ENCODE results near the gene RC3H1.

Gene RC3H1

DNA sequence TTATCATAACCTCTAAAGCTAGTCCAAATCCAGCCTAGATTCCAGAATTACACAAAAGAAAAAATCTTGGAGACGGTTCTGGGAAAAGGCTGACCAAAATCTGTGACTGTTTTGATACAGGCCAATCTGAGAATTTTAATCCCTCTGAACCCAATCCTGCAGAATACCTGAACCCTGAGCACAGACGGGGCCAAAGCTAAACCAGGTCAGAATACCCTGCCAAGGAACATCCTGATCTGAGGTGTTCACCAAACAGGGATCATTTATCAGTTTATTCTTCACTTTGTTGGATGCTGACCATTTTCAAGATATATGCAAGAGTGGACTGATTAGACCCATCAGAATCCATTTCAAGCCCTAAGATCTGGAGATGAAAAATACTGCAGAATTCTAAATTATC is 3.6 kb downstream of the RC3H1 start:
- Mint-ChIP-seq H3K36me3 (ENCODE audit: insufficient read depth) (peaks cover 10% of the 10 kb centered on the region), H3K4me1 (peaks cover 67% of the 10 kb centered on the region), H3K4me3 (no peak overlapping the region), H3K27me3 (no peaks in the 10 kb centered on the region), H3K27ac (ENCODE audit: low read depth) (no peak overlapping the region), H3K9me3 (no peaks in the 10 kb centered on the region)
- no peak for ATAC-seq (replicated peaks; ENCODE audit: extremely low read depth, poor library complexity, severe bottlenecking)
- no peak for DNase-seq (ENCODE audit: low spot score in 2 of 2)

DNA sequence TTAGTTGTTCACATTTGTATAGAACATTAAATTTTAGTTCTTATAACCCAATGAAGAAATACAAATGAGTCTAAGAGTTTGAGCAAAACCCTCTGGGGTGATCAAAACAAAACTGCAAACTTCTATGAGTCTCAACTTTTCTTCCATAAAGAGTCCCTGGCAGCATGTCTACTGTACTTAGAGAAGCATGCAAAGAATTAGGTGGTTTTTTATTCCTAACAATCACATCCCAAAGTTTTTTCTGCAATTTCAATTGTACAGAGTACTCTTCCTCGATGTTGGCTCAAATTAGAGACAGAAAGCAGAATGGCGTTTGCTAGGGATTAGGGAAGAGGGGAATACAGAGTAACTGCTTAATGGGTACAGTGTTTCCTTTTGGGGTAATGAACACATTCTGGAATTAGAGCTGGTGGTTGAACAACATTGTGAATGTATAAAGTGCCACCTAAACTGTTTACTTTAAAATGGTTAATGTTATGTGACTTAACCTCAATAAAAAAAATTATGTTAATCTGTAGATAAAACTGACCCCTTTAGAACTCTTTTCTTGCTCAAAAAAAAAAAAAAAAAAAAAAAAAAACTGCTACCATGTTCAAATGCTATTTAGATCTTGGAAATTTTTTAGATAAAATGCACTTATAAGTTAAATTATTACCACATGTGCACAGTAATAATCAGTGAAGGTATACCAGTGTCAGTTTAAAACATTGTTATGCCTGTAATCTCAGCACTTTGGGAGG is 4.8 kb downstream of the RC3H1 start:
- Mint-ChIP-seq H3K4me1 (peaks cover 68% of the 10 kb centered on the region), H3K9me3 (no peaks in the 10 kb centered on the region), H3K36me3 (ENCODE audit: insufficient read depth) (peaks cover 7% of the 10 kb centered on the region), H3K4me3 (no peak overlapping the region), H3K27me3 (no peaks in the 10 kb centered on the region), H3K27ac (ENCODE audit: low read depth) (no peak overlapping the region)
- ATAC-seq (replicated peaks; ENCODE audit: extremely low read depth, poor library complexity, severe bottlenecking) (no peak), DNase-seq (ENCODE audit: low spot score in 2 of 2) (no peak)

DNA sequence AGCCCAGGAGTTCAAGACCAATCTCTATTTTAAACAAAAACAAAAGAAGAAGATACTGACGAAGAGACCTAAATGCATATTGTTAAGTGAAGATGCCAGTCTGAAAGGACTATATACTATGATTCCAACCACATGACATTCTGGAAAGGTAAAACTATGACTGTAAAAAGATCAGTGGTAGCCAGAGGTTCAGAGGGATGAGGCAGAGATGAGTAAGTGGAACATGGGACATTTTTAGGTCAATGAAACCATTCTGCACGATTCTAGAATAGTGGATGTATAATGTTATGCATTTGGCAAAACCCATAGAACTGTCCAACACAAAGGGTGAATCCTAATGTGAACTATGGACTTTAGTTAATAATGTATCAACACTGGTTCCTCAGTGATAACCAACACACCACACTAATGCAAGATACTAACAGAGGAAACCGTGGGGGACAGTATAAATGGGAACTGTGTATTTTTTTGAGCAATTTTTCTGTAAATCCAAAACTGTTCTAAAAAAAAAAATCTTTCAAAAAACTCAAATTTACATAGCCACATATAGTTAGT is 8.2 kb downstream of the RC3H1 start:
- H3K36me3 Mint-ChIP-seq (ENCODE audit: insufficient read depth) = peaks cover 3% of the 10 kb centered on the region
- DNase-seq (ENCODE audit: low spot score in 2 of 2) = no peak
- no peaks in the 10 kb centered on the region for H3K9me3 Mint-ChIP-seq
- H3K27ac Mint-ChIP-seq (ENCODE audit: low read depth) = no peak overlapping the region
- peaks cover 70% of the 10 kb centered on the region for H3K4me1 Mint-ChIP-seq
- no peak overlapping the region for H3K4me3 Mint-ChIP-seq
- no peak for ATAC-seq (replicated peaks; ENCODE audit: extremely low read depth, poor library complexity, severe bottlenecking)
- no peaks in the 10 kb centered on the region for H3K27me3 Mint-ChIP-seq

DNA sequence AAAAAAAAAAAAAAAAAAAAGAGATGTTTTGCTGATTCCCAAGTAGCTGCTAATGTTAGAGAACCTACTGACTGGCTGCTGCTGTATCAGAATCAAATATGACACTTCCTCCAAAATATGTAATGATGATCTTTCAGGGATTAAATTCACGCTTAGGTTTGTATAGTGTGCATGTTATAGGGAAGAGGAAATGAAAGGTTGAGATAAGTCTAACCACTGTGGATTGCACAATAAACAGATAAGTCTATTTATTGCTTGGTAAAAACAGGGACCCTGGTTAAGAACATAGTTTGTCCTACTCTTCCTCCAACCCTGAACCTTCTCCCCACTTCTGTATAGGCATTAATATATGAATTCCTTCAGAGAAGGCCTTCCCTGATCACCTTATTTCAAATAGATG is 13.2 kb downstream of the RC3H1 start:
- no peak overlapping the region for H3K27ac Mint-ChIP-seq (ENCODE audit: low read depth)
- H3K27me3 Mint-ChIP-seq = no peaks in the 10 kb centered on the region
- ATAC-seq (replicated peaks; ENCODE audit: extremely low read depth, poor library complexity, severe bottlenecking) (no peak), DNase-seq (ENCODE audit: low spot score in 2 of 2) (no peak)
- no peak overlapping the region for H3K4me3 Mint-ChIP-seq
- no peaks in the 10 kb centered on the region for H3K9me3 Mint-ChIP-seq
- peaks cover 67% of the 10 kb centered on the region for H3K4me1 Mint-ChIP-seq
- H3K36me3 Mint-ChIP-seq (ENCODE audit: insufficient read depth) = peaks cover 11% of the 10 kb centered on the region

DNA sequence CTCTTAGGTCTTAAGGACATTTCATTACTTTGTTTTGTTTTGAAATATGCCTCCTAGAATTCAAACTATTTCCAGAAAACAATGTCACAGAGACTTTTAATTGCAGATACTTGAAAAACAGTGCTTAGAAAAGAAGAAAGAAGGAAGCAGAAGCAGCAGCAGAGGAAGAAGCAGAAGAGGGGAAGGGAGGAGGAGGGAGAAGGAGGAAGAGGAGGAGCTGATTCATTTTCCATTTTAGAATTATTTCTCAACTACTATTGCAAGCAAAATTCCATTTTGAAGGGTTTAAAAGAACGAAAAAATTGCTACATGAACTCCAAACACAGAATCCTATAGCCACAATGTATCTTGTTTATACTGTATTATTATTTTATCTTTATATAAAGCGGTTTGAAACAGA is 13.9 kb downstream of the RC3H1 start:
- no peak overlapping the region for H3K27ac Mint-ChIP-seq (ENCODE audit: low read depth)
- no peak overlapping the region for H3K4me3 Mint-ChIP-seq
- no peaks in the 10 kb centered on the region for H3K27me3 Mint-ChIP-seq

DNA sequence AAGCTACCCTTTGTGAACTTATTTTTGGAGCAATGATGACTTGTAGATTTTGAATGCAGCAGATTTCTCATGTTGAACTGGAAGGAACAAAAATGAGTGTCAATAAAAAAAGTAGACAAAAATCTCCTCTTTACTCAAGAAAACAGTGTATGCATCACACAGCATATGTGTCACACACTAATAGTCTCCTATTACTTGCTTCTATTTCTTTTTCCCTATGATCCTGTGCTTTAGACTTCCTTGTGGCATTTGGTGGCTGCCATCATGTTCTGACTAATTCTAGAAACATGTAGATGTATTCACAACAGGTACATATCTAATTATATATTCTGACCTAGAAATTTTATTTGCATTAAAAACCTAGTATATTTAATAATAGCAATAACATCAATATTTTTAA is 14.3 kb downstream of the RC3H1 start:
- no peak for DNase-seq (ENCODE audit: low spot score in 2 of 2)

More for the DNA sequence above, 13.9 kb downstream of the RC3H1 start:
- peaks cover 63% of the 10 kb centered on the region for H3K4me1 Mint-ChIP-seq
- ATAC-seq (replicated peaks; ENCODE audit: extremely low read depth, poor library complexity, severe bottlenecking) (no peak), DNase-seq (ENCODE audit: low spot score in 2 of 2) (no peak)
- peaks cover 11% of the 10 kb centered on the region for H3K36me3 Mint-ChIP-seq (ENCODE audit: insufficient read depth)
- no peaks in the 10 kb centered on the region for H3K9me3 Mint-ChIP-seq

DNA sequence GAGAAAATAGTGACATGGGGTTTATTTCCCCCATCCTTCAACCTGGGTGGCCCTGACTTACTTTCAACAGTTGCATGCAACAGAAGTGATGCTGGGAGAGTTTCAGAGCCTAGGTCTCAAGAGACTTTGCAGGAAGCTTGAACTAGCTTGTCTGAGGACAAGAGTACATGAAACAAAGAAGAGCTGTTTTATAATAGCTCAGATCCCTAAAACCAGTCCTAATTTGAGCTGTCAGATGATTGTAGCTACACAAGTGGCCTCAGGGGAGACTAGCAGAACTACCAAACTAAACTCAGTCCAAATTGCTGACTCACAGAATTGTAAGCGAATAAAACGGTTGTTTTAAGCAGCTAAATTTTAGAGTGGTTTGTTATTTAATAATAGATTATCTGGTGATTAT is 17.1 kb downstream of the RC3H1 start:
- Mint-ChIP-seq H3K27ac (ENCODE audit: low read depth) (no peak overlapping the region), H3K27me3 (no peaks in the 10 kb centered on the region), H3K4me3 (no peak overlapping the region), H3K36me3 (ENCODE audit: insufficient read depth) (peaks cover 10% of the 10 kb centered on the region), H3K9me3 (no peaks in the 10 kb centered on the region), H3K4me1 (peaks cover 61% of the 10 kb centered on the region)
- ATAC-seq (replicated peaks; ENCODE audit: extremely low read depth, poor library complexity, severe bottlenecking) = no peak
- DNase-seq (ENCODE audit: low spot score in 2 of 2) = no peak

More for the DNA sequence above, 14.3 kb downstream of the RC3H1 start:
- Mint-ChIP-seq H3K27me3 (no peaks in the 10 kb centered on the region), H3K4me3 (no peak overlapping the region), H3K36me3 (ENCODE audit: insufficient read depth) (peaks cover 11% of the 10 kb centered on the region), H3K27ac (ENCODE audit: low read depth) (no peak overlapping the region), H3K9me3 (no peaks in the 10 kb centered on the region), H3K4me1 (peaks cover 63% of the 10 kb centered on the region)
- no peak for ATAC-seq (replicated peaks; ENCODE audit: extremely low read depth, poor library complexity, severe bottlenecking)

DNA sequence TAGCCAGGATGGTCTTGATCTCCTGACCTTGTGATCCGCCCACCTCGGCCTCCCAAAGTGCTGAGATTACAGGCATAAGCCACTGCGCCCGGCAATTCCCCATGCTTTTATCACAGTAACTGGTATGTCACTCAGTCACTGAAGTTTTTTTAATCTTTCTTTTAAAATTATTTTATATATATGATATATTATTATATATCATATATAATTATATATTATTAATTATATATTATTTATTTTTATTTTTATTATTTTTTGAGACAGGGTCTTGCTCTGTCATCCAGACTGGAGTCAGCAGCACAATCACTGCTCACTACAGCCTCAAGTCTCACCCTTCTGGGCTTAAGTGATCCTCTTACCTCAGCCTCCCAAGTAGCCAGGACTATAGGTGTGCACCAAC is 18.3 kb downstream of the RC3H1 start:
- ATAC-seq (replicated peaks; ENCODE audit: extremely low read depth, poor library complexity, severe bottlenecking) = no peak
- Mint-ChIP-seq H3K27me3 (no peaks in the 10 kb centered on the region), H3K4me1 (peaks cover 60% of the 10 kb centered on the region), H3K4me3 (no peak overlapping the region), H3K36me3 (ENCODE audit: insufficient read depth) (peaks cover 14% of the 10 kb centered on the region), H3K27ac (ENCODE audit: low read depth) (no peak overlapping the region), H3K9me3 (no peaks in the 10 kb centered on the region)
- DNase-seq (ENCODE audit: low spot score in 2 of 2) = no peak

DNA sequence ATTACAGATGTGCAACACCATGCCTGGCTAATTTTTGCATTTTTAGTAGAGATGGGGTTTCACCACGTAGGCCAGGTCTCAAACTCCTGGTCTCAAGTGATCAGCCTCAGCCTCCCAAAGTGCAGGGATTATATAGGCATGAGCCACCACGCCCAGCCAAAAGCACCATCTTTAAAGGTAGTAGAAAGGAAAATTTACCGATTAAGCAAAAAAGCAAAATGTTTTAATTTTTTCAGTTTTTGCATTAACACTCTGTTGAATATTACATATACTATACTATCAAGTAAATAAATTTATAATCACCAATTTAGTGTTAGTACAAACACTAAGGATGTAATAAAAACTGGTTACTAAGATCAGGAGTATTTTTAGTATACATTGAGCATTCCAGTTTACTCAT is 20.6 kb downstream of the RC3H1 start:
- H3K4me3 Mint-ChIP-seq = no peak overlapping the region
- no peak overlapping the region for H3K27ac Mint-ChIP-seq (ENCODE audit: low read depth)

DNA sequence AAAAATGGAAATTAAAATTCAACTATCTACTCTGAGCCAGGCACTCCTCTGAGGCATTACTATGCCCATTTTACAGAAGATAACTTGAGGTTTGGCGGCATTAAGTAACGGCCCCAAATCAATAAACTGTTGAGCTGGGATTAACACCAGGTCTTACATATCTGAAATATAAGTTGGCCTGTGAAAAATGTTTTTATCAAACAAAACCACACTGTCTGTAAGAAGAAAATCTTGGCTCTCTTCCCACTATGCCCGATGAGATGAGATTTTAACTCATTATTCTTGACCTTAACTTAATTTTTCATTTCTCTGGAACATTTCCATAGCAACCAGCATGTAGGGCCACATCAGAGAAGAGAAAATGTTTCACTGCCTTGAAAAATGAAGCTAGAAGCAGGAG is 21.8 kb downstream of the RC3H1 start:
- H3K27ac Mint-ChIP-seq (ENCODE audit: low read depth) = peak overlapping the region; percentile 86

More for the DNA sequence above, 20.6 kb downstream of the RC3H1 start:
- Mint-ChIP-seq H3K9me3 (no peaks in the 10 kb centered on the region), H3K27me3 (no peaks in the 10 kb centered on the region), H3K36me3 (ENCODE audit: insufficient read depth) (peaks cover 8% of the 10 kb centered on the region), H3K4me1 (peaks cover 59% of the 10 kb centered on the region)
- DNase-seq (ENCODE audit: low spot score in 2 of 2) (no peak), ATAC-seq (replicated peaks; ENCODE audit: extremely low read depth, poor library complexity, severe bottlenecking) (no peak)

DNA sequence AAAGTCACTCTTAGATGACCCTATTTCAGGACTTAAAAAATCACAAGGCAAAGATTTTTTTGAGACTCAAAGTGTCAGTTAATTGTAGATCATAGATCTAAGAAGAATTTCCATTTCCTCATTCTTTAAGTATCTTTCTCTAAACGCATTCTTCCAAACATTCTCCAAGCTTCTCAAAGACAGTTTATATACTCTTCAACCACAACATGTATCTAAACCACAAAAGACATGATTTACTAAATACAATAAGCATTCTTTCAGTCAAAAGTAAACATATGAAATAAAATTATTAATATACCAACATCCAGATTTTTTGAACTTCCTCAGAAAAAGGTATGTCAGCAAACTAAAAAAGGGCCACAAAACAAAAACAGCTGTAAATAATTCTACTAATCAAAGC is 24.4 kb downstream of the RC3H1 start:
- Mint-ChIP-seq H3K36me3 (ENCODE audit: insufficient read depth) (peaks cover 24% of the 10 kb centered on the region), H3K4me3 (no peak overlapping the region), H3K9me3 (no peaks in the 10 kb centered on the region), H3K4me1 (peaks cover 59% of the 10 kb centered on the region), H3K27ac (ENCODE audit: low read depth) (peak overlapping the region; percentile 2), H3K27me3 (no peaks in the 10 kb centered on the region)
- ATAC-seq (replicated peaks; ENCODE audit: extremely low read depth, poor library complexity, severe bottlenecking) (no peak), DNase-seq (ENCODE audit: low spot score in 2 of 2) (no peak)

More for the DNA sequence above, 21.8 kb downstream of the RC3H1 start:
- H3K9me3 Mint-ChIP-seq = no peaks in the 10 kb centered on the region
- peaks cover 11% of the 10 kb centered on the region for H3K36me3 Mint-ChIP-seq (ENCODE audit: insufficient read depth)
- no peak overlapping the region for H3K4me3 Mint-ChIP-seq
- no peaks in the 10 kb centered on the region for H3K27me3 Mint-ChIP-seq
- no peak for DNase-seq (ENCODE audit: low spot score in 2 of 2)
- peaks cover 61% of the 10 kb centered on the region for H3K4me1 Mint-ChIP-seq
- no peak for ATAC-seq (replicated peaks; ENCODE audit: extremely low read depth, poor library complexity, severe bottlenecking)

DNA sequence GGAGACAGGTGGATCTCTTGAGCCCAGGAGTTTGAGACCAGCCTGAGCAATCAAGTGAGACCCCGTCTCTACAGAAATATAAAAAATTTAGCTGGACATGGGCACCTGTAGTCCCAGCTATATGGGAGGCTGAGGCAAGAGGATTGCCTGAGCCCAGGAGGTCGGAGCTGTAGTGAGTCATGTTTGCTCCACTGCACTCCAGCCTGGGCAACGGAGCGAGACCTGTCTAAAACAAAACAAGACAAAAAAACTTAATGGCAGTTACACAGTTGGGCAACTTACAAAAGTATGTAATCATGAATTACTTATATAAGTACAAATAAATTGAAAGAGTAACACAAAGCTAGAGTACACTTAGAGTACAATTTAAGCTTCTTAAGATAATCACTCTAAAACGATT is 25.2 kb downstream of the RC3H1 start:
- peaks cover 30% of the 10 kb centered on the region for H3K36me3 Mint-ChIP-seq (ENCODE audit: insufficient read depth)
- H3K27me3 Mint-ChIP-seq = no peaks in the 10 kb centered on the region
- H3K4me3 Mint-ChIP-seq = no peak overlapping the region
- H3K9me3 Mint-ChIP-seq = no peaks in the 10 kb centered on the region
- ATAC-seq (replicated peaks; ENCODE audit: extremely low read depth, poor library complexity, severe bottlenecking) (no peak), DNase-seq (ENCODE audit: low spot score in 2 of 2) (no peak)
- no peak overlapping the region for H3K27ac Mint-ChIP-seq (ENCODE audit: low read depth)
- H3K4me1 Mint-ChIP-seq = peaks cover 58% of the 10 kb centered on the region

DNA sequence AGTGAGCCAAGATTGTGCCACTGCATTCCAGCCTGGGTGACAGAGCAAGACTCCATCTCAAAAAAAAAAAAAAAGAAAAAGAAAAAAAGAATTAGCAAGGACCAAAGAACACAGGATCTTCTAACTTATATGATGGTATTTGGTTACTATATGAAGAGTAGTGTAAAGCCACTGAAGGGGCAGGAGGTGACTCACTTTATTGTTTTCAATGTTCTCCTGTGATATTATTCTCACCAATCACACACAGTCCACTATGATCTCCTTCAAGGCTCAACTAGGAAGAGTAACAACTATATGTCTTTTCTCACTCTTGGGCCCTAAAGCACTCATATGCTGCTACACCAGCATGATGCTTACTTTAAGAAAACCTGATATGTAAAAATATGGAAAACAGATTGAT is 26.7 kb downstream of the RC3H1 start:
- H3K36me3 Mint-ChIP-seq (ENCODE audit: insufficient read depth) = peaks cover 39% of the 10 kb centered on the region
- no peaks in the 10 kb centered on the region for H3K27me3 Mint-ChIP-seq
- H3K27ac Mint-ChIP-seq (ENCODE audit: low read depth) = peak overlapping the region; percentile 45
- peaks cover 47% of the 10 kb centered on the region for H3K4me1 Mint-ChIP-seq
- no peaks in the 10 kb centered on the region for H3K9me3 Mint-ChIP-seq
- DNase-seq (ENCODE audit: low spot score in 2 of 2) = no peak
- no peak for ATAC-seq (replicated peaks; ENCODE audit: extremely low read depth, poor library complexity, severe bottlenecking)
- H3K4me3 Mint-ChIP-seq = no peak overlapping the region
